Measurements from ENCODE around the gene APOL4. TPM values are rescaled to one million over a fixed set of nuclear protein-coding genes. Genes with fewer than 3 reads are reported as not detected.
A peak's percentile ranks its signal among the peaks of the same experiment; 100 is the strongest.

The APOL4 gene
- polyA plus RNA-seq, 6 donors from 2014 or later = 0.09 to 1.6 (median 0.72) TPM; not detected in 2

GRCh38 chr22:36227396-36227795, 25.8 kb upstream of the APOL4 start:
- Mint-ChIP-seq H3K9me3 (no peaks in the 10 kb centered on the region), H3K27ac (no peak overlapping the region), H3K4me3 (no peak overlapping the region), H3K36me3 (peaks cover 17 to 21% of the 10 kb centered on the region in 2 donors), H3K4me1 (peaks cover 4 to 7% (median 5%) of the 10 kb centered on the region in 3 donors), H3K27me3 (no peaks in the 10 kb centered on the region)
- no peak for ATAC-seq (ENCODE audit: low read depth in 2 of 2)
- no peak for DNase-seq

GRCh38 chr22:36226189-36226588, 24.6 kb upstream of the APOL4 start:
- ATAC-seq (ENCODE audit: low read depth in 2 of 2) (no peak), DNase-seq (no peak)
- Mint-ChIP-seq H3K36me3 (peaks cover 10 to 13% of the 10 kb centered on the region in 2 donors), H3K9me3 (no peaks in the 10 kb centered on the region), H3K27ac (peak overlapping the region in 1 of 6 donors; percentile 42), H3K4me1 (peaks cover 5 to 10% (median 6%) of the 10 kb centered on the region in 3 donors), H3K27me3 (no peaks in the 10 kb centered on the region), H3K4me3 (no peak overlapping the region)

- H3K9me3 Mint-ChIP-seq = no peaks in the 10 kb centered on the region
- peaks cover 10 to 13% of the 10 kb centered on the region in 2 donors for H3K36me3 Mint-ChIP-seq
- H3K4me1 Mint-ChIP-seq = peaks cover 5 to 10% (median 6%) of the 10 kb centered on the region in 3 donors
- no peak for ATAC-seq (ENCODE audit: low read depth in 2 of 2)
- DNase-seq = no peak
- H3K4me3 Mint-ChIP-seq = no peak overlapping the region
- peaks cover 0 to 4% (median 0%) of the 10 kb centered on the region in 3 donors for H3K27me3 Mint-ChIP-seq
- H3K27ac Mint-ChIP-seq = no peak overlapping the region
Observed at GRCh38 chr22:36225333-36225922, 23.8 kb upstream of the APOL4 start.

DNA sequence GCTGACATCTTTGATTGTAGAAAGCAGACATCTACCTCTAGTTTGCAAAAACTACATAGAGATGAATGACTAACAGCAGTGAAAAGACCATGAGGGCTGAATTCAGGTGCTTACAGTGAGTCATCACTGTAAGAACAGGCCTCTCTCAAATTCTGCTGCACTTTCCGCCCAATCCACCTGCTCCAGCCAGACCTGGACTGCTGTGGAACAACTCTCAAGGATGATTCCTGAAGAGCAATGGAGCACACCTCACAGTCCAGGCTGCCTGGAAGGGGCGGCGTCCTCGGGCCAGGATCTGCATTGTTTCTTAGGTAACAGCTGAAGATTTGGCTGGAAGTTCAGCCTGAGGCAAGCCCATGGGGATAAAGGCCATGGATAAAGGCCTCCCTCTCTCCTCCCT, 22.6 kb upstream of the APOL4 start:
- H3K36me3 Mint-ChIP-seq = peaks cover 4 to 8% of the 10 kb centered on the region in 2 donors
- peak overlapping the region in 1 of 6 donors; percentile 62 for H3K27ac Mint-ChIP-seq
- H3K27me3 Mint-ChIP-seq = peaks cover 0 to 10% (median 0%) of the 10 kb centered on the region in 3 donors
- DNase-seq (no peak), ATAC-seq (ENCODE audit: low read depth in 2 of 2) (no peak)
- peaks cover 5 to 10% (median 6%) of the 10 kb centered on the region in 3 donors for H3K4me1 Mint-ChIP-seq
- no peak overlapping the region for H3K4me3 Mint-ChIP-seq
- H3K9me3 Mint-ChIP-seq = no peaks in the 10 kb centered on the region

DNA sequence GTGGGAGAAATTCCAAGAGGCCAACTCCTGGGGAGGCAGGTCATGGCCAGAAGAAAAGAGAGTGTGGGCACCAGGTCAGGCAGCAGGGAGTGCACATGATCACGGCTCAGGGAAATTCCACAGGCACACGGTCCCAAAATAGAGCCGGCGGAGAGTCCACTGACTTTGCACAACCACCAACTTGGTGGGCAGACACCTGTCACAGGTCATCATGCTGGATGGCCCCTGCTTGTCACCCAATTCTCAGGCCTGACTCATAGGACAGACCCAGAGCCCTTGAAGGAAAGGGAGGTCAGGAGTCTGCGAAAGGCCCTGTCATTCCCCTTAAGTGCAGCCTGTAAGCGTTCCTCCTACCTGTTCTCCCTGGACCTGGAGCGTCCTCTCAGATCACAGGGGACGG, 21.9 kb upstream of the APOL4 start:
- Mint-ChIP-seq H3K27me3 (peaks cover 0 to 14% (median 4%) of the 10 kb centered on the region in 3 donors), H3K27ac (no peak overlapping the region), H3K36me3 (peaks cover 0 to 5% of the 10 kb centered on the region in 2 donors), H3K4me3 (no peak overlapping the region), H3K4me1 (peaks cover 5 to 10% (median 6%) of the 10 kb centered on the region in 3 donors), H3K9me3 (no peaks in the 10 kb centered on the region)
- ATAC-seq (ENCODE audit: low read depth in 2 of 2) (no peak), DNase-seq (no peak)

- Mint-ChIP-seq H3K27ac (peak overlapping the region in 1 of 6 donors; percentile 33), H3K27me3 (peaks cover 0 to 18% (median 4%) of the 10 kb centered on the region in 3 donors)
Observed at GRCh38 chr22:36222887-36223450, 21.4 kb upstream of the APOL4 start.

GRCh38 chr22:36221799-36222751, 20.5 kb upstream of the APOL4 start:
- peaks cover 5 to 10% (median 6%) of the 10 kb centered on the region in 3 donors for H3K4me1 Mint-ChIP-seq
- no peaks in the 10 kb centered on the region for H3K36me3 Mint-ChIP-seq
- H3K4me3 Mint-ChIP-seq = peak overlapping the region in 2 of 8 donors; percentile 54 to 55
- no peaks in the 10 kb centered on the region for H3K9me3 Mint-ChIP-seq
- DNase-seq (no peak), ATAC-seq (ENCODE audit: low read depth in 2 of 2) (peak; percentile 58 to 82)
- H3K27ac Mint-ChIP-seq = peak overlapping the region in 3 of 6 donors; percentile 78 to 96 (median 89)
- peaks cover 0 to 27% (median 4%) of the 10 kb centered on the region in 3 donors for H3K27me3 Mint-ChIP-seq

More at GRCh38 chr22:36222887-36223450, 21.4 kb upstream of the APOL4 start:
- no peak for ATAC-seq (ENCODE audit: low read depth in 2 of 2)
- Mint-ChIP-seq H3K9me3 (no peaks in the 10 kb centered on the region), H3K4me3 (peak overlapping the region in 1 of 8 donors; percentile 47), H3K4me1 (peaks cover 5 to 10% (median 6%) of the 10 kb centered on the region in 3 donors), H3K36me3 (no peaks in the 10 kb centered on the region)
- DNase-seq = no peak

DNA sequence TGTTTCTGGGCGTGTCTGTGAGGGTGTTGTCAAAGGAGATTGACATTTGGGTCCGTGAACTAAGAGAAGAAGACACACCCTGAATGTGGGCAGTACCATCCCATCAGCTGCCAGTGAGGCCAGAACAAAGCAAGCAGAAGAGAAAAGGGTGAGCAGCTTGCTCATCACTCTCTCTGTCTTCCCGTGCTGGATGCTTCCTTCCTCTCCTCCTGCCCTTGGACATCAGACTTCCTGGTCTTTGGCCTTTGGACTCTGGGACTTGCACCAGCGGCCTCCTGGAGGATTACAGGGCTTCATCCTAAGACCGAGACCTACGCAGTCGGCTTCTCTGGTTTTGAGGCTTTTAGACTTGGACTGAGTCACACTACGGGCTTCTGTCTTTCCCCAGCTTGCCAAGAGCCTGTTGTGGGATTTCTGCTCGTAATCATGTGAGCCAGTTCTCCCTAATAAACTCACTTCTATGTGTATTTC, 18.9 kb upstream of the APOL4 start:
- no peaks in the 10 kb centered on the region for H3K9me3 Mint-ChIP-seq
- H3K4me1 Mint-ChIP-seq = peaks cover 5 to 10% (median 6%) of the 10 kb centered on the region in 3 donors
- no peaks in the 10 kb centered on the region for H3K36me3 Mint-ChIP-seq
- peaks cover 4 to 35% (median 6%) of the 10 kb centered on the region in 3 donors for H3K27me3 Mint-ChIP-seq
- no peak overlapping the region for H3K4me3 Mint-ChIP-seq
- ATAC-seq (ENCODE audit: low read depth in 2 of 2) (no peak), DNase-seq (no peak)
- H3K27ac Mint-ChIP-seq = no peak overlapping the region

DNA sequence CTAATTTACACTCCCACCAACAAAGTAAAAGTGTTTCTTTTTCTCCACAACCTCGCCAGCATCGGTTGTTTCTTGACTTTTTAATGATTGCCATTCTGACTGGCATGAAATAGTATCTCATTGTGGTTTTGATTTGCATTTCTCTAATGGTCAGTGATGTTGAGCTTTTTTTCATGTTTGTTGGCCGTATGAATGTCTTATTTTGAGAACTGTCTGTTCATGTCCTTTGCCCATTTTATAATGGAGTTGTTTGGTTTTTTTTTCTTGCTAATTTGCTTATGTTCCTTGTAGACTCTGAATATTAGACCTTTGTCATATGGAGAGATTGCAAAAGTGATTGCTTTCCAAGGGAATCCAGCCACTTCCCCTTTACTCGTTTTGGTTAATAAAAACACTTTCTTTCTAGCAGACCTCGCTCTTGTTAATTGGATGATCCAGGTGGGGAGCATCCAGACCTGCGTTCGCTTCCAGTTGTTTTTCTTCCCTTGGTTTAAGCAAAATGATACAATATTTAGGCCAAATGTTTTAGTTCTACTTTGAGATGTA, 17.1 kb upstream of the APOL4 start:
- H3K4me3 Mint-ChIP-seq = no peak overlapping the region
- peaks cover 6 to 10% (median 6%) of the 10 kb centered on the region in 3 donors for H3K4me1 Mint-ChIP-seq
- ATAC-seq (ENCODE audit: low read depth in 2 of 2) (no peak), DNase-seq (no peak)
- H3K9me3 Mint-ChIP-seq = no peaks in the 10 kb centered on the region
- H3K36me3 Mint-ChIP-seq = no peaks in the 10 kb centered on the region
- peak overlapping the region in 1 of 6 donors; percentile 60 for H3K27ac Mint-ChIP-seq
- H3K27me3 Mint-ChIP-seq = peaks cover 4 to 36% (median 12%) of the 10 kb centered on the region in 3 donors

DNA sequence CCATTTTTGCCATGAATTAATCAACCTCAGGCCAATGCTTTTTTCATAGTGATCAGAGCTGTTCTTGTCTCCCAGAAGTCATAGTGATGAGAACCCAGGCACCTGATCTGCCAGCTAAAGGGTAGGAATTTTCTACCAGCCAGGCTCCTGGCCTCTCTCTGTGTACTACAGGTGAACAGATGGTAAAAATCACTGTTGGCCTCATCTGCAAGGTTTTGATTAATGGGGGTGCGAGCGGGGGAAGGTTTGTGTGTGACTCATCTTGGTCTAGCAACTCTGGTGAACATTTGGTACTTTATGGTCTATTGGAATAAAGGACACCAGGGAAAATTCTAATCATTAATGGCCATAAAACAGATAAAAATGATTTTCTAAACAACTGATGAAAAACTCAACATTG, 14.4 kb upstream of the APOL4 start:
- H3K27ac Mint-ChIP-seq = no peak overlapping the region
- peaks cover 4 to 40% (median 20%) of the 10 kb centered on the region in 3 donors for H3K27me3 Mint-ChIP-seq
- DNase-seq = no peak
- no peak for ATAC-seq (ENCODE audit: low read depth in 2 of 2)
- no peak overlapping the region for H3K4me3 Mint-ChIP-seq
- no peaks in the 10 kb centered on the region for H3K36me3 Mint-ChIP-seq
- H3K9me3 Mint-ChIP-seq = peaks cover 0 to 2% (median 0%) of the 10 kb centered on the region in 7 donors
- peaks cover 13 to 29% (median 14%) of the 10 kb centered on the region in 3 donors for H3K4me1 Mint-ChIP-seq

DNA sequence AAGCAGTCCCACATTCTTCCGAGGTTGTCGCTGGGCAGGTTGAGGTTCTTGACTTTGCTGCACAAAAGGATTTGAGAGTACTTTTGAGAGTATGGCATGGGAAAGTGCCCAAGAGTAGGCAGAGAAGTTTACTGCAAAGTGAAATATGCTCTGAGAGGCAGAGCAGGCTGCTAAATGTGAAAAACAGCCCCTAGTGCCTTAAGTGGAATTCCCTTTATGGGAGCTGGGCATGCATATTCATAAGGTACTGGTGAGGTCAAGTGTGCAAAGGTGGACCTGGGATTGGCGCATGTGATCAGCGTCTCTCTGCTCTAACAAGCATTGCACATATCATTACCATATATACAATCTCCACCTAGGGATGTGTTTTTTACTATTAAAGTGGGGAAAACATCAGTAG, 12.0 kb upstream of the APOL4 start:
- Mint-ChIP-seq H3K9me3 (peaks cover 0 to 21% (median 13%) of the 10 kb centered on the region in 7 donors), H3K27me3 (peaks cover under 1 to 26% (median 20%) of the 10 kb centered on the region in 3 donors), H3K36me3 (peaks cover 0 to 9% of the 10 kb centered on the region in 2 donors), H3K4me3 (no peak overlapping the region), H3K27ac (no peak overlapping the region), H3K4me1 (peaks cover 13 to 46% (median 14%) of the 10 kb centered on the region in 3 donors)
- ATAC-seq (ENCODE audit: low read depth in 2 of 2) = no peak
- DNase-seq = no peak

DNA sequence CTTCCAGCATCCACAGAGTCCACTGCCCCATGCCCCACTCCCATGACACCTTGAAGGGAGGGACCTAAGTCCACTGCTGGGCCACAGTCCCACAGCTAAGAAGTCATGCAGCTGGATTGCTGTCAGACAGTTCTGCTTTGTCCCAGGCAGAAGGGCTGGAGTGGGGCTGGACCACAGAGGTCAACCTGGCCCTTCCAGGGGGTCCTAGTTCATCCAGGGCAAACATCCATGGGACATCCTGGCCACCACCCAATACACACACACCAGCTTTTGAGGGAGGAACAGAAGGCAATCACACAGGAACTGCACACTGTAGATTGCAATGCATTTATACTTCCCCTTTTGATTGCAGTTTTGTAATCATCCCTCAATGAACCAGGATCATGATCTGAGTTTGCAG, 11.3 kb upstream of the APOL4 start:
- H3K36me3 Mint-ChIP-seq = peaks cover 0 to 10% of the 10 kb centered on the region in 2 donors
- H3K27ac Mint-ChIP-seq = peak overlapping the region in 1 of 6 donors; percentile 75
- H3K4me3 Mint-ChIP-seq = no peak overlapping the region
- DNase-seq (no peak), ATAC-seq (ENCODE audit: low read depth in 2 of 2) (no peak)
- H3K4me1 Mint-ChIP-seq = peaks cover 13 to 46% (median 14%) of the 10 kb centered on the region in 3 donors
- peaks cover 0 to 21% (median 20%) of the 10 kb centered on the region in 3 donors for H3K27me3 Mint-ChIP-seq
- peaks cover 0 to 22% (median 13%) of the 10 kb centered on the region in 7 donors for H3K9me3 Mint-ChIP-seq

Measured in naive B cell (primary cell).